ENCODE measurements around the gene GAS2.
"Not testable (repeated sequence)": the region's sequence is repeated elsewhere in the genome, so short reads cannot be mapped to it uniquely, and the experiment has no call there.

The GAS2 gene

DNA sequence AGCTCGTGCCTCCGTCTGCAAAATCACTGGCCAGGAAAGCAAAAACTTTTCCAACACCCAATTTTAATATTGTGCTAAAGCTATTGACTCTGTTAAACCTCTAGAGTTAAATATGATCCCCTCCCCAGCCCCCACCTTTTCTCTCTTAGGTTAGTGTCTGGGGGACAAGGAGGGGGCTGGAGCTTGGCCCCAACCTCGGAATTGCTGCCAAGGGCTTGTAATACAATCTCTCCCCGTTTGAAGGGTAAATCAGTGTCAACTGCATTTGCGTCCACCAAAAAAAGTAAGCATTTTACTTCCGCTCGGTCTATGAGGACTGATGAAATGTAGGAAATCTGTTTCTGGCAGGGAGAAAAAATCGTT lies at the start of gene GAS2:
Gene GAS2, plus strand, starts transcription at position 287 of the 363 bp plus-strand sequence. CDS start 8,259 bp downstream, outside the sequence.
- no peak for DNase-seq (ENCODE audit: low spot score)

- no peak for DNase-seq (ENCODE audit: low spot score)
Measured at GRCh38 chr11:22617868-22618267, 48.5 kb upstream of the GAS2 start.

DNA sequence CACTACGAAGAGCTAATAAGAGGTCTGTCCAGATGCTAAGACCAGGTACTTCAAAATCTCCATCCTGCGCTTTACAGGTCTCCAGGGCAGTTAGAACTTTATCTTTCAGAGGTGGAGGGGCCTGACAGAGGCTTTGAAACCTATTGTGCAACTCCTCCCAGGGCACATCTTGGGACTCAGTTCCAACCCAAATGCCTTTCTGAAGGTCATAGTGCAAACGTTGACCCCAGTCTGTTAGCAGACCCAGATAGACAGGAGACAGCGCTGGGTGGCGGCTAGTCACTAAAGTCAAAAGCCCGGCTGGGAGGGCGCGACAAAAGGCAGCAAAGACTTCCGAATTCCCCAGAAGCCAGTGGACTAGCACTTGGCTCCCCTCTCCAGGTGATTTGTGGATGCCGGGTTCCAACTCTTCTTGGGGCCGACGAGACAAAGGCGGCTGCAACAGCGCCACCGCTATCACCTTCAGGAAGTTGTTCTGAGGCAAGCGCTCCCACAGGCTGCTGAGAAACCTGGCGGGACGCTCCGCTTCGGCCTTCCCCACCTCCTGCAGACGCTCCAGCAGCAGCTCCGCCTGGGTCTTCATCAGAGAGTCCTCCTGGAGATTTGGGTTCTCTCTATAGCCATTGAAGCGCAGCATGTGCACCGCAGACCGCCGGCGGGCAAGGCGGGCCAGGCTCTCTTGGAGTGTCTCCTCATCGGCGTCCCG lies 41.5 kb upstream of the GAS2 start:
- DNase-seq (ENCODE audit: low spot score), result peak; percentile 53

GRCh38 chr11:22625448-22626287 lies 40.7 kb upstream of the GAS2 start, which contains the start of gene FANCF:
TSS of gene FANCF (minus strand) at chr11:22625823. CDS start at chr11:22625810, 13 bp downstream.
- peak; percentile 97 for DNase-seq (ENCODE audit: low spot score)

DNA sequence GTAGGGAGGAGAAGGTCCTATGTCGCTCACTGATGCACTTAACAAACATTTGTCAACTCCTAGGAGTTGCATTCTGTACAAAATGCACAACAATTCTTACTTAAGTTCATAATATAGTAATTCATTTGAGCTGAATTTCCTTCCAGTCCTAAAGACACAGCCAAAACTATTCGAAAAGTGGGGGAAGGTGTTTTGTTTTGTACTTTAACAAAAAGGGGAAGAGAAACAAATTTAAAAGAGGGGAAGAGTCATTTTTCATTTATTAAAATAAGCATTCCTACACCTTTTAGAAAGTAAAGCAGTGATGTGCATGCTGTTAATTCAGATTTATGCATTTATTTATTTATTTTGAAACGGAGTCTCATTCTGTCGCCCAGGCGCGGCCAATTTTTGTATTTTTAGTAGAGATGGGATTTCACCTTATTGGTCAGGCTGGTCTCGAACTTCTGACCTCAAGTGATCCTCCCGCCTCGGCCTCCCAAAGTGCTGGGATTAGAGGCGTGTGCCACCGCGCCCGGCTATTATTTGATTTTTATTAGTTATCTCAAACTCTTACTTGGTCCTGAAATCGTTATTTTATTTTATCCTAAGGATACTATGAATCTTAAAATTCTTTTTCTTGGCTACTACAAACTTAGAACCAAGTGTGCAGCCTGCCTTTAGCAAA lies 39.7 kb upstream of the GAS2 start:
- peak; percentile 4 for DNase-seq (ENCODE audit: low spot score)

GRCh38 chr11:22627421-22627820 lies 39.0 kb upstream of the GAS2 start:
- no peak for DNase-seq (ENCODE audit: low spot score)

- no peak for DNase-seq (ENCODE audit: low spot score)
Measured at GRCh38 chr11:22633354-22633902, 33.0 kb upstream of the GAS2 start.

- peak; percentile 22 for DNase-seq (ENCODE audit: low spot score)
Measured at GRCh38 chr11:22634897-22635629, 31.3 kb upstream of the GAS2 start.

- no peak for DNase-seq (ENCODE audit: low spot score)
Measured at GRCh38 chr11:22635689-22636088, 30.7 kb upstream of the GAS2 start.

- DNase-seq (ENCODE audit: low spot score), result no peak
Measured at GRCh38 chr11:22640862-22641261, 25.5 kb upstream of the GAS2 start.

DNA sequence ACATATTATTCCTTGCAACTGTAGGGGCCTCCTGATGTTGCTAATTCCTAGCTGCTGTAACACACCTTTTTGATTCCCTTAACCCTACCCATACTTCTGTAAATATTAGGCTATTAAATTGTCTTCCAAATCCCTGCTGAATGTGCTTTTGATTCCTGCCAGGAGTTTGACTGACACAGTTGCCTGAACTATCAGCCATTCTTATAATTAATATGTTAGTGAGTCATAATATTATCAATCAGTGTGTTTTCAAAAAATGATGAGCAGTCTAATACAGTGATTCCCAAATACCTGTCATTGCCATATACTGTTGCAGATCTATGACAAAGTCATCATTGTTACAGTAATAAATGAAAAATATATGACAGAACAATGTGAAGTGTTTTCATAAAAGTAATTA lies 24.9 kb upstream of the GAS2 start:
- no peak for DNase-seq (ENCODE audit: low spot score)

GRCh38 chr11:22652346-22652745 lies 14.1 kb upstream of the GAS2 start:
- DNase-seq (ENCODE audit: low spot score), result not testable (repeated sequence)

DNA sequence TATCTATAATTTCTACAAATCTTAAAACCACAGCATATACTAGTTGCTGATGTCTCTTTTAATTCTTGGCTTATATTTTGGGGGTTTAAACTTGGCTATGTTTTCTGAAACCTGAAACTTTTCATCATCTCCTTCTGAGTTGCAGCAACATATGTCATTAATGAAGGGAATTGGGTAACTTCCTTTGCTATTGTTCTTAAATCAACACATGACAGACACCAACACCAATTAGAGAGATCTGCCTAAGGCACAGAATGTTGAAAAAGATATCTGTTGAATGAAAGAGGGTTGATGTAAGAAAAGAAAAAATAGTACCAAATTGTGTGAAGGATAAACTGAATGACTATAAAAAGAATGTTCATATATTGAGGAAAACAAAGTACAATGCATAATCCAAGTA lies 10.3 kb upstream of the GAS2 start:
- DNase-seq (ENCODE audit: low spot score), result no peak

DNA sequence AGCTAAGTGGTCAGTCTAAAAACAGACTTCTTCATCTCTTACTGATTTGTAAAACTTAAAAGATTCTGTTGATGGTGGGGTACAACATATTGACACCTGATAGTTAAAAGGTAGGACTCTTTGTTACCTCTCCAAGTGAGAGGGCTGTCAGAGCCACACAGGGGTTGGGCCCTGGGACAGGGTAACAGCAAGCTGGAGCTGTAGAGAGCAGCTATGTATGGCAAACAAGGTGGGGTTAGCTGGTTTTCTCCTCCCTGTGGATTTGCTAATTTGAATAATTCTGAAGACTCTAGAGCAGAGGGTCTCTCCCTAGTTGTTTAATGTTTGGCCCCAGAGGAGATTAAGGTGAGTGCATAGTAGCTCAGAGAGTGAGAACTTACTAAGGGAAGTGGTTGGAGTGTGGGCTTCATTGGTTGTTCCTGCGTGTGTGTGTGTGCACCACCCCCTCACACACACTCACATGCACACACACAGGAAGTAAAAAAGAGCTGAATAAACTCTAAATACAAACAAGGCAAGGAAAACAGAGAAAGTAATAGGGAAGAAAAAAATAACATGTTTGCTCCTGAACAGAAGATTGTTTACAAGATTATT lies 9.2 kb upstream of the GAS2 start:
- no peak for DNase-seq (ENCODE audit: low spot score)

GRCh38 chr11:22659783-22660182 lies 6.6 kb upstream of the GAS2 start:
- DNase-seq (ENCODE audit: low spot score), result no peak

- no peak for DNase-seq (ENCODE audit: low spot score)
Measured at GRCh38 chr11:22666688-22667439, 453 bp downstream of the GAS2 start.

GRCh38 chr11:22668005-22668796 lies 1.8 kb downstream of the GAS2 start:
- no peak for DNase-seq (ENCODE audit: low spot score)

- DNase-seq (ENCODE audit: low spot score), result no peak
Measured at GRCh38 chr11:22669368-22669767, 3.0 kb downstream of the GAS2 start.

DNA sequence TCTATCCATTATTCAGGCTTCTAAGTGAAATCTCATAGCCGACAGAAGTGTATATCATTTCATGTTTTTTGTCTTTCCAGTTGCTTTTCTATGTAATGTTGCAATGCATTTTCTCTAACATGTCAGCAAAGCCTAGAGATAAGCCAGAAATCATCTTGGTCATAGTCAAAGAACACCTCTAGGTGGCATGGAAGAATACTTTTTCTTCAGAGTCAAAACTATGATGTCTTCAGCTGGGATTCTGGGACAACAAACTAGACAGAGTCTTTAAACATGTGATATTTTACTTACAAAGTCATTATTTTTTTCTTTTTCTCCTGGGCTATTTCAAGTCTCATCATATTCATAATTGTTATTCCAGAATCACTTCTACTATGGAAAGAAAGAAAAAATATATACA lies 4.4 kb downstream of the GAS2 start:
- DNase-seq (ENCODE audit: low spot score), result no peak

- DNase-seq (ENCODE audit: low spot score), result no peak
Measured at GRCh38 chr11:22671751-22672150, 5.3 kb downstream of the GAS2 start.

All from hematopoietic multipotent progenitor cell treated with erythropoietin and hydrocortisone succinate and interleukin-3 and kit ligand, for 15 days (in vitro differentiated cells).